Right lobe of liver (tissue), 4 donors: ENCODE results near the gene MRPL36.

ENCODE experiments used
- CTCF ChIP-seq, 4 donors: fragments of 200-600 bp in 3 of 4; fragments of 450-650 bp in 1 of 4; IDR thresholded peaks; one replicate each; pipeline versions ENCODE4 v1.5.1 to v1.8.0; 2016 to 2022; ENCODE audit warnings: antibody characterized with exemption in 4 of 4, mild to moderate bottlenecking in 2 of 4
- POLR2A ChIP-seq: fragments of 450-650 bp; IDR thresholded peaks from one replicate; pipeline ENCODE4 v1.6.1; 2017; ENCODE audit warnings: antibody characterized with exemption, mild to moderate bottlenecking
- donor health status: DM: no; HTN: no; CAD: no.
- donor health status: DM: no; HTN: no; CAD: no.
- donor health status: DM: no; HTN: yes; CAD: no.

GRCh38 chr5:1804001-1804690, 4.5 kb upstream of the MRPL36 start:
- no peak for TF ChIP-seq CTCF (IDR thresholded peaks at IDR 0.05)
- TF ChIP-seq POLR2A, result no peak
